Measurements from ENCODE around the gene CCDC32.

GRCh38 chr15:40534371-40534770 is 30.5 kb downstream of the CCDC32 start:
- no peak for TF ChIP-seq CTCF (IDR thresholded peaks at IDR 0.05; ENCODE audit: control extremely low read depth in 1 of 3, insufficient read depth in 1 of 3, low read depth in 1 of 3, low read length in 3 of 3)
- no peak for TF ChIP-seq YY1 (IDR thresholded peaks at IDR 0.05; ENCODE audit: low read depth, low read length)
- no peak for TF ChIP-seq KDM5A (IDR thresholded peaks at IDR 0.05; ENCODE audit: low read length)
- no peak for TF ChIP-seq EP300 (IDR thresholded peaks at IDR 0.05; ENCODE audit: borderline replicate concordance in 1 of 2, low read depth in 2 of 2, low read length in 2 of 2)
- no peak for TF ChIP-seq POLR2A (IDR thresholded peaks at IDR 0.05; ENCODE audit: control extremely low read depth in 1 of 2, low read depth in 2 of 2, low read length in 2 of 2)
- TF ChIP-seq CEBPB (IDR thresholded peaks at IDR 0.05; ENCODE audit: low read depth, low read length) = no peak
- no peak for TF ChIP-seq CHD7 (IDR thresholded peaks at IDR 0.05; ENCODE audit: insufficient replicate concordance, low read length)
- TF ChIP-seq TEAD4 (IDR thresholded peaks at IDR 0.05; ENCODE audit: low read depth, low read length) = no peak
- TF ChIP-seq EZH2 (IDR thresholded peaks at IDR 0.05; ENCODE audit: low read depth, low read length, severe bottlenecking) = no peak
